Measurements from ENCODE around the gene AVEN. TPM values are rescaled to one million over a fixed set of nuclear protein-coding genes. Genes with fewer than 3 reads are reported as not detected.
A peak's percentile ranks its signal among the peaks of the same experiment; 100 is the strongest.

Gene AVEN
- total and polyA plus RNA-seq, 2 of the 8 experiments (the other 6 are each of a cell fraction or from before 2014, with no cell fraction given) = 5.5 to 17.0 TPM

- TF ChIP-seq, protein P1, sequence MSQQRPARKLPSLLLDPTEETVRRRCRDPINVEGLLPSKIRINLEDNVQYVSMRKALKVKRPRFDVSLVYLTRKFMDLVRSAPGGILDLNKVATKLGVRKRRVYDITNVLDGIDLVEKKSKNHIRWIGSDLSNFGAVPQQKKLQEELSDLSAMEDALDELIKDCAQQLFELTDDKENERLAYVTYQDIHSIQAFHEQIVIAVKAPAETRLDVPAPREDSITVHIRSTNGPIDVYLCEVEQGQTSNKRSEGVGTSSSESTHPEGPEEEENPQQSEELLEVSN (IDR thresholded peaks at IDR 0.05) = peak; percentile 29; the same call in 1 of the 2 replicates
Observed at GRCh38 chr15:34038871-34039789, at the start of gene AVEN (continued).

Data from H1 (cell line).